Measurements from ENCODE around the gene EHMT1. TPM values are rescaled to one million over a fixed set of nuclear protein-coding genes. Genes with fewer than 3 reads are reported as not detected.

Gene EHMT1
- total and polyA plus RNA-seq, 2 donors (not counting 1 experiment from before 2014, with no cell fraction given) = 101 to 394 TPM

- Histone ChIP-seq H3K4me2 (replicated peaks; ENCODE audit: low read depth, low read length, poor library complexity, severe bottlenecking) (peak overlapping the region; percentile 10), H3K9me3 (ENCODE audit: control extremely low read depth in 1 of 3, control insufficient read depth in 2 of 3, insufficient read depth in 1 of 3, low read length in 2 of 3) (no peaks in the 10 kb centered on the region), H3K4me3 (ENCODE audit: control extremely low read depth in 1 of 5, extremely low read depth in 1 of 5, insufficient read depth in 1 of 5, low read depth in 2 of 5, low read length in 4 of 5) (no peak overlapping the region), H4K20me1 (ENCODE audit: control insufficient read depth, insufficient read depth, low read length, poor library complexity, severe bottlenecking) (peaks cover 15% of the 10 kb centered on the region), H3K9ac (ENCODE audit: low read length) (no peak overlapping the region), H2AFZ (ENCODE audit: insufficient read depth, low read depth, low read length, poor library complexity, severe bottlenecking) (peak overlapping the region; percentile 12), H3K4me1 (ENCODE audit: control insufficient read depth in 2 of 2, insufficient read depth in 2 of 2, low read length in 2 of 2) (peaks cover 37 to 43% of the 10 kb centered on the region in 2 donors), H3K27ac (ENCODE audit: low read length in 2 of 2) (peak overlapping the region in 1 of 2 donors; percentile 23), H3K27me3 (replicated peaks in 1 of 4; ENCODE audit: control extremely low read depth in 1 of 4, control insufficient read depth in 3 of 4, insufficient read depth in 4 of 4, low read length in 3 of 4) (no peaks in the 10 kb centered on the region), H3K79me2 (ENCODE audit: control insufficient read depth, insufficient read depth, low read length) (peaks cover 96% of the 10 kb centered on the region), H3K36me3 (replicated peaks in 1 of 2; ENCODE audit: control extremely low read depth in 1 of 2, control insufficient read depth in 1 of 2, extremely low read depth in 1 of 2, insufficient read depth in 2 of 2, low read length in 1 of 2) (peaks cover 0 to 5% of the 10 kb centered on the region in 2 experiments)
- DNase-seq = peak; percentile 69
- CTCF ChIA-PET = interaction anchor here (0.7 to 3.6 kb wide), 14 partner anchors 9 to 142 kb away, joined by 3 to 38 read pairs (median 4); partner anchors contain the start of gene EHMT1
- Mint-ChIP-seq H3K4me1 (peaks cover 66% of the 10 kb centered on the region), H3K4me3 (peak overlapping the region; percentile 49), H3K27ac (peak overlapping the region; percentile 86), H3K27me3 (no peaks in the 10 kb centered on the region), H3K9me3 (ENCODE audit: insufficient read depth) (no peaks in the 10 kb centered on the region)
- 75% methylated on average over 21 of the region's 22 CpGs for WGBS (ENCODE audit: insufficient coverage)
- intact Hi-C loops (cut with micrococcal nuclease) = loop anchor here (1.0 to 2.0 kb wide), 2 partner anchors 22 to 76 kb away; partner anchors contain the start of gene EHMT1
- TF ChIP-seq EZH2 (IDR thresholded peaks at IDR 0.05; ENCODE audit: borderline replicate concordance, insufficient read depth, low read depth, low read length, poor library complexity, severe bottlenecking) (no peak), CTCF (IDR thresholded peaks at IDR 0.05) (peak; percentile 72)
- POLR2A ChIA-PET = interaction anchor here (0.6 to 1.0 kb wide), 2 partner anchors 19 to 23 kb away, joined by 3 to 4 read pairs; no protein-coding TSS in a partner anchor
- ATAC-seq (ENCODE audit: low read depth) = peak; percentile 56
These were observed 76.4 kb downstream of the EHMT1 start for GRCh38 chr9:137694962-137695875.
